Body of pancreas (tissue), 4 donors: ENCODE results near the gene KRTAP13-1. TPM values are rescaled to one million over a fixed set of nuclear protein-coding genes. Genes with fewer than 3 reads are reported as not detected.

Experiments
- ATAC-seq: fragments of 150-250 bp; one replicate; pipeline ENCODE4 v1.9.1; 2016
- DNase-seq, 4 donors: peaks; one replicate each; pipeline ENCODE4 v3.0.0-alpha.2; 2019
- H3K27ac ChIP-seq, 4 donors: fragments of 200-600 bp; sonication (generic); 1 replicate in 3 of 4; 2 replicates in 1 of 4; pipeline versions ENCODE4 v1.5.1 to v1.6.1; 2016 to 2019; ENCODE audit warnings: mild to moderate bottlenecking in 1 of 4, mixed read lengths in 1 of 4, moderate library complexity in 1 of 4
- H3K27me3 ChIP-seq, 2 donors: fragments of 200-600 bp; sonication (generic); one replicate each; pipeline ENCODE4 v1.6.0; 2016; ENCODE audit warnings: mild to moderate bottlenecking in 1 of 2
- H3K36me3 ChIP-seq, 2 donors: fragments of 200-600 bp; sonication (generic); replicated peaks in 1 of 2; 2 replicates each; pipeline ENCODE4 v1.5.1; 2016; ENCODE audit warnings: low read depth in 2 of 2; ENCODE audit not compliant: insufficient read depth in 1 of 2
- H3K4me1 ChIP-seq: fragments of 200-600 bp; sonication (generic); one replicate; pipeline ENCODE4 v1.6.0; 2016
- H3K4me3 ChIP-seq, 2 donors: fragments of 200-600 bp; sonication (generic); 1 replicate in 1 of 2; 2 replicates in 1 of 2; pipeline ENCODE4 v1.5.1; 2016 to 2019
- H3K9me3 ChIP-seq, 3 donors: fragments of 200-600 bp; sonication (generic); 1 replicate in 2 of 3; 2 replicates in 1 of 3; pipeline ENCODE4 v1.5.1; 2016
- CTCF ChIP-seq, 7 experiments: fragments of 450-650 bp in 4 of 7; fragments of 200-600 bp in 3 of 7; sonication (generic) in 3 of 7; IDR thresholded peaks; one replicate each; pipeline ENCODE4 v1.5.1; 2016 to 2019; ENCODE audit warnings: antibody characterized with exemption in 7 of 7
- POLR2A ChIP-seq, 3 donors: fragments of 450-650 bp; IDR thresholded peaks; one replicate each; pipeline ENCODE4 v1.6.1; 2016; ENCODE audit warnings: antibody characterized with exemption in 3 of 3, mild to moderate bottlenecking in 2 of 3
- WGBS, 2 donors: methylation state at CpG; one replicate each; pipeline ENCODE4 v1.1.5; 2017; 5-methylcytosine and 5-hydroxymethylcytosine counted together
- intact Hi-C: fragments of 100-400 bp; cut with DNase I; formaldehyde crosslinking; loops from one replicate; pipeline ENCODE4 v1.15.1; 2023
- total RNA-seq, 2 donors: library from RNA; depleted of rRNA; stranded (reverse); fragments of >200 nt; gene quantifications; one replicate each; pipeline ENCODE4 v1.1.0, GENCODE V29; 2016

The KRTAP13-1 gene
- total RNA-seq, 2 donors from 2014 or later = not detected

- intact Hi-C loops = no loop called here
- no peaks in the 10 kb centered on the region for H3K9me3 ChIP-seq
- ATAC-seq = no peak
- no peak overlapping the region for H3K4me3 ChIP-seq
- no peaks in the 10 kb centered on the region for H3K27me3 ChIP-seq
- H3K27ac ChIP-seq = no peak overlapping the region
- no peaks in the 10 kb centered on the region for H3K4me1 ChIP-seq
- TF ChIP-seq CTCF (IDR thresholded peaks at IDR 0.05) (no peak), POLR2A (IDR thresholded peaks at IDR 0.05) (no peak)
- H3K36me3 ChIP-seq = no peaks in the 10 kb centered on the region
- 30 to 40% methylated on average over 3 of the region's 3 CpGs for WGBS, 2 donors
- DNase-seq = no peak
Observed at GRCh38 chr21:30355906-30356305, 39.9 kb upstream of the KRTAP13-1 start.

DNA sequence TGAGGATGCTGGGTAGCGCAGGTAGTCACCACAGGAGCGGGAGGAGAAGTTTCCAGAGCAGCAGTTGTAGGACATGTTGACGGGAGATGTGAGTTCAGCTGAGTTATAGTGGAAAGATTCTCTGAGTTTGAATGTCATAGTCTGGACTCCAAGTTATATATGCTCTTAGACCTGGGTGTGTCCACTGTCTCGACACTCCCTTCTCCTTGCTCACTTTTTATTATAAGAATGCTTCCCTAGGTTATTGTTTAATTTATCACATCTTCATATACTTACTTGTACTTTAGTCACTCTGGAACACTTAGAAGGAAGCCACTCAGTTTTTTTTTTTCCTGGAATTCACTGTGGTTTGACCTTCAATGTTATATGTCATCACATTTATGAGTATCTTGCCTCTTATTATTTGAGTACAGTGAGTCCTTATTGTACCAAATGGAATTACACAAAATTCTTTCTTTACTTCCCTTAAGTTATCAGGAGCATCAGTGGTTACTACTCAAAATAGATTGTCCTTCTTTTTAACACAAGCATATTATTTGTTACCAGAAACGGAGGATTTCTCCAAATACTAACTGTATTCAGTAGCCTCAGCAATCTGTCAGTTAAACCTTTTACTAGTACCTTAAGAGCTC lies 23.6 kb upstream of the KRTAP13-1 start, which contains the start of gene KRTAP13-2:
Gene KRTAP13-2 (minus strand): TSS at position 133 of the 632 bp plus-strand sequence. CDS start 58 bp downstream, at position 75.
- no peaks in the 10 kb centered on the region for H3K9me3 ChIP-seq
- TF ChIP-seq CTCF (IDR thresholded peaks at IDR 0.05) (no peak), POLR2A (IDR thresholded peaks at IDR 0.05) (no peak)
- intact Hi-C loops = no loop called here
- no peaks in the 10 kb centered on the region for H3K36me3 ChIP-seq
- no peak within 1 kb of the TSS for H3K27ac ChIP-seq
- H3K27me3 ChIP-seq = no peaks in the 10 kb centered on the region
- no peaks in the 10 kb centered on the region for H3K4me1 ChIP-seq
- ATAC-seq = no peak
- no peak for DNase-seq
- WGBS, 2 donors = 71 to 82% methylated on average over 5 of the region's 5 CpGs
- H3K4me3 ChIP-seq = no peak within 1 kb of the TSS

DNA sequence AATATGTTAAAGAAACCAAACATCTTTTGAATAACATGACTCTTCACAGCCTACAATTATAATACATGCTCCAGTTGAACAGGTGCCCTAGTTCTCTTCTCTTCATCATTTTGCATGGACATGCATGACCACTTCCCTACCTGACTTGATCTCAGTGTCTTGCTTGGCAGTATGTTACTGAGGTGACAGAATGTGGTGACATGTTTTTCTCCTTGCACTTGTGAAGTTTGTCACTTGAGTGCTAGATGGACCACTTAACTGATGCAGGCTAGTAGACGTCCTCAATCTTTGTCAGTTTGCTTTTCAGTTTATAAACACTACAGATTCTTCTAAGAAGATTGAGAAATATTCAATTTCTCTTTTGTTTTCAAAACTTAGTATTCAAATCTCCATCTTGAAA lies 13.6 kb upstream of the KRTAP13-1 start:
- no peaks in the 10 kb centered on the region for H3K36me3 ChIP-seq
- no peaks in the 10 kb centered on the region for H3K27me3 ChIP-seq
- 20 to 36% methylated on average over 1 of the region's 1 CpG for WGBS, 2 donors
- no peak overlapping the region for H3K27ac ChIP-seq
- H3K4me1 ChIP-seq = no peaks in the 10 kb centered on the region
- TF ChIP-seq CTCF (IDR thresholded peaks at IDR 0.05) = no peak
- TF ChIP-seq POLR2A (IDR thresholded peaks at IDR 0.05) = no peak
- H3K9me3 ChIP-seq = no peaks in the 10 kb centered on the region
- no peak for DNase-seq
- intact Hi-C loops = no loop called here
- H3K4me3 ChIP-seq = no peak overlapping the region
- ATAC-seq = no peak

DNA sequence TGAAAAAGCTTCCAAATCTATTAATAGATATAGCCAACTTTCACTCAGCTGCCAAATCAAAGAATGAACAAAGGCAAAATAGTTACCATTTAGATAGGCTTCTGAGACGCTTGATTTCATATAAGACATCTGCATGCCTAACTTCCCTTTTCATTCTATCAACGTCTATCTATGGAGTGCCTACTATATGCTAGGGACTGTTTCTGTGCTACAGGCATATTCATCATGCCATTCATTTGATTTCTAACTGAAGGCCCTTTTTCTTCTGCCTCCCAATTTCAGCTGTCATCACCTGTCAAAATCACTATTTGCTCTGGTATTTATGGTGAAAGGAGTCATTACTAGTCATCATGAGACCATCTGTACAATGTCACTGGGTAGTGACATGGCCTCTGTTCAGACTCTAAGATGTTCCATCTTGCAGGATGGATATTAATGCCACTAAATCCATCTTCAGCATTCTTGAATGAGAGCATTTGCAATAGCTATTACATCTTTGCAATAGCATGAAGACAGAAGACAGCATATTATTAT lies 4.3 kb upstream of the KRTAP13-1 start:
- Histone ChIP-seq H3K9me3 (no peaks in the 10 kb centered on the region), H3K36me3 (no peaks in the 10 kb centered on the region), H3K27ac (no peak overlapping the region), H3K4me3 (no peak overlapping the region), H3K27me3 (no peaks in the 10 kb centered on the region), H3K4me1 (no peaks in the 10 kb centered on the region)
- TF ChIP-seq CTCF (IDR thresholded peaks at IDR 0.05) (no peak), POLR2A (IDR thresholded peaks at IDR 0.05) (no peak)
- ATAC-seq = no peak
- no peak for DNase-seq
- intact Hi-C loops = no loop called here
- 50 to 51% methylated on average over 2 of the region's 2 CpGs for WGBS, 2 donors
